ENCODE results near the gene NINL. TPM values are rescaled to one million over a fixed set of nuclear protein-coding genes. Genes with fewer than 3 reads are reported as not detected.

The NINL gene
- total and polyA plus RNA-seq, 10 donors: 3.1 to 16.1 (median 8.1) TPM

DNA sequence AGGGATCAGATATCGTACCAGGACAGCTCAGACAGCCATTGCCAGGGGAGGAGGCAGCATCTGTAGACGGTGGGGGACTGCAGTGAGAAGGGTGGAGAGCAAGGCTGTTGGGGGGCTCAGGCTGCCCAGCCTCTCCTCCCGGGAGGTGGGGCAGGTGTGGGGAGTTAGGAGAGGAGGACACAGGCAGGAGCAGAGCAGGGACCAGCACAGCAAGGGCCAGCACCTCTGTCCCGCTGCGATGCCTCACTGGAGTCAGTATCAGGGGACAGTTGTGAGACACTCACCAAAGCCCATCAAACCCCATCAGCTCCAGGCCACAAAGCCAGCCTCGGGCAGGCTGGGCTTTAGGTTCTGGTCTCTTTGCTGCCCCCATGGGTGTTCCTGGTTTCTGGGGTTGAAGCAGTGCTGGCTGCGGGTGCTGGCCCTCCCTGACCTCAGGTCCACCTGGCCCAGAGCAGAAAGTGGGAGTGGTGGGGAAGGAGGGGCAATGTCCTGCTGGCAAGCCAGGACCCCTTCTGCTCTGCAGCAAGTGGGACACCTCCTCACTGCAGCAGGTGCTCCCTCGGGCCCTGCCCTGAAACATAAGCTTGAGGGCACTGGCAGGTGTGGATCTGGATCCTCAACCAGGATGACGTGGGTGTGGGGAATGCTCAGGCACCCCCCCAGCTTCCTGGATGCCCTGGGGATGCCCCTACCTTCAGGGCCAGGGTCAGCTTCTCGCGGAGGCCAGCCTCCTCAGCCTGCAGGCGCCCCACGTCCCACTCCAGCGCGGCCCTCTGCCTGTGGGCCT, 94.5 kb downstream of the NINL start:
- Histone ChIP-seq H3K36me3 (peaks cover 0 to 24% (median 2%) of the 10 kb centered on the region in 6 donors), H3K27me3 (replicated peaks in 1 of 7) (no peaks in the 10 kb centered on the region), H3K4me1 (peaks cover 0 to 18% (median 10%) of the 10 kb centered on the region in 6 donors), H3K9me3 (no peaks in the 10 kb centered on the region), H3K4me3 (no peak overlapping the region), H3K27ac (no peak overlapping the region)
- 80 to 92% (median 85%) methylated on average over 7 to 15 of the region's 15 CpGs for WGBS, 5 donors
- TF ChIP-seq, protein P1, sequence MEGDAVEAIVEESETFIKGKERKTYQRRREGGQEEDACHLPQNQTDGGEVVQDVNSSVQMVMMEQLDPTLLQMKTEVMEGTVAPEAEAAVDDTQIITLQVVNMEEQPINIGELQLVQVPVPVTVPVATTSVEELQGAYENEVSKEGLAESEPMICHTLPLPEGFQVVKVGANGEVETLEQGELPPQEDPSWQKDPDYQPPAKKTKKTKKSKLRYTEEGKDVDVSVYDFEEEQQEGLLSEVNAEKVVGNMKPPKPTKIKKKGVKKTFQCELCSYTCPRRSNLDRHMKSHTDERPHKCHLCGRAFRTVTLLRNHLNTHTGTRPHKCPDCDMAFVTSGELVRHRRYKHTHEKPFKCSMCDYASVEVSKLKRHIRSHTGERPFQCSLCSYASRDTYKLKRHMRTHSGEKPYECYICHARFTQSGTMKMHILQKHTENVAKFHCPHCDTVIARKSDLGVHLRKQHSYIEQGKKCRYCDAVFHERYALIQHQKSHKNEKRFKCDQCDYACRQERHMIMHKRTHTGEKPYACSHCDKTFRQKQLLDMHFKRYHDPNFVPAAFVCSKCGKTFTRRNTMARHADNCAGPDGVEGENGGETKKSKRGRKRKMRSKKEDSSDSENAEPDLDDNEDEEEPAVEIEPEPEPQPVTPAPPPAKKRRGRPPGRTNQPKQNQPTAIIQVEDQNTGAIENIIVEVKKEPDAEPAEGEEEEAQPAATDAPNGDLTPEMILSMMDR (IDR thresholded peaks at IDR 0.05 in 8 of 11, conservative IDR thresholded peaks at IDR 0.05 in 3 of 11): no peak
- no peak for TF ChIP-seq POLR2A (IDR thresholded peaks at IDR 0.05)
- no peak for TF ChIP-seq POLR2AphosphoS5 (IDR thresholded peaks at IDR 0.05)
- intact Hi-C loops (cut with DNase I; ENCODE audit: low total_unique reads): no loop called here
- DNase-seq: no peak

DNA sequence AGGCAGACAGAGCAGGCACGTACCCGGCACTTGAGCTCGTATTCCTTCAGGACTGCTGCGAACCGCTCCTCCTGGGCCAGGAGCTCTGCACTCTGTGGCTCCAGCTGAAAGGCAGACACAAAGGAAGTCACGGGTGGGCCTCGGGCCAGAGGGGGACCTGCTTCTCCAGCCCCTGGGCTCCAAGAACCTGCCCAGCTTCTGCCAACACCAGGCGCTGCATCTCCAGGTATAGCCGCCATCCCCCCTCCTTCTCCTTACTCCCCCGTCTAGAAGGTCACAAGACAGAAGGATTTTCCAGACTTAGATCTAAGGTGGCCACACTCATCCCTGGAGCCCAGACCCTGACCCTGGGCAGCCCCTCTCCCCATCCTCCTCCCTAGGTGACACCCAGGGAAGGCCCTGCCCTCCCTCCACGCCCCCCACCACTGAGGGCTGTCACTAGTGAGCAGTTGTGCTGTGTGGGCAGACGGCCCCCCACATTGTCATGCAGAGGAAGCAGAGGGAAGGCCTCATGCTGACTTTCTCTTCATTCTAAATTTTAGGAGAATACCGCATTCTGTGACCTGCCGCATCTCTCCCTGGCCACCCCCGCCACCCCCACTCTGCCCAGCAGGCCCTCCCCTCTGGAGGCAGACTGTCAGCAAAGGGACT, 96.0 kb downstream of the NINL start:
- intact Hi-C loops (cut with DNase I; ENCODE audit: low total_unique reads): no loop called here
- Histone ChIP-seq H3K27me3 (replicated peaks in 1 of 7) (no peaks in the 10 kb centered on the region), H3K27ac (no peak overlapping the region), H3K4me1 (peaks cover 2 to 34% (median 22%) of the 10 kb centered on the region in 6 donors), H3K36me3 (peaks cover 0 to 24% (median 2%) of the 10 kb centered on the region in 6 donors), H3K9me3 (no peaks in the 10 kb centered on the region), H3K4me3 (no peak overlapping the region)
- DNase-seq: no peak
- 82 to 97% (median 91%) methylated on average over 8 to 15 of the region's 15 CpGs for WGBS, 5 donors
- TF ChIP-seq POLR2AphosphoS5 (IDR thresholded peaks at IDR 0.05) (no peak), POLR2A (IDR thresholded peaks at IDR 0.05) (no peak)
- TF ChIP-seq, protein P1 (IDR thresholded peaks at IDR 0.05 in 8 of 11, conservative IDR thresholded peaks at IDR 0.05 in 3 of 11): no peak

DNA sequence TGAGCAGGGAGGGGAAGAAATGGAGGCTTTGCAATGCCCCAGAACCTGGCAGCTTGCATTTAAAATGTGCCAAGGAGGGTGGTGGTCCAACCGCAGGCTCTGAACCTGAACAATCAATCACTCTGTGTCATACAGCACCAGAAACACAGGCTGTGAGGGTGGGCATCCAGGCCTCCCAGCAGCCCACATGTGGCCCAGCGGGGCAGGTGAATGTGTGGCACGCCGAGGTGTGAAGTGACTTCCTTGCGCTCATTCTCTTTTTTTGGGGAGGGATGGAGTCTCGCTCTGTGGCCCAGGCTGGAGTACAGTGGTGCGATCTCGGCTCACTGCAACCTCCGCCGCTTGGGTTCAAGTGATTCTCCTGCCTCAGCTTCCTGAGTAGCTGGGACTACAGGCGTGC, 97.4 kb downstream of the NINL start:
- Histone ChIP-seq H3K36me3 (peaks cover 0 to 24% (median 2%) of the 10 kb centered on the region in 6 donors), H3K4me3 (no peak overlapping the region), H3K27ac (peak overlapping the region in 3 of 8 donors; percentile 8 to 41 (median 20)), H3K4me1 (peaks cover 4 to 39% (median 26%) of the 10 kb centered on the region in 6 donors), H3K27me3 (replicated peaks in 1 of 7) (no peaks in the 10 kb centered on the region), H3K9me3 (no peaks in the 10 kb centered on the region)
- no peak for DNase-seq
- intact Hi-C loops (cut with DNase I; ENCODE audit: low total_unique reads): no loop called here
- TF ChIP-seq POLR2AphosphoS5 (IDR thresholded peaks at IDR 0.05) (no peak), POLR2A (IDR thresholded peaks at IDR 0.05) (no peak)
- TF ChIP-seq, protein P1 (IDR thresholded peaks at IDR 0.05 in 8 of 11, conservative IDR thresholded peaks at IDR 0.05 in 3 of 11): no peak
- WGBS, 5 donors: 89 to 94% (median 92%) methylated on average over 9 to 11 of the region's 11 CpGs

DNA sequence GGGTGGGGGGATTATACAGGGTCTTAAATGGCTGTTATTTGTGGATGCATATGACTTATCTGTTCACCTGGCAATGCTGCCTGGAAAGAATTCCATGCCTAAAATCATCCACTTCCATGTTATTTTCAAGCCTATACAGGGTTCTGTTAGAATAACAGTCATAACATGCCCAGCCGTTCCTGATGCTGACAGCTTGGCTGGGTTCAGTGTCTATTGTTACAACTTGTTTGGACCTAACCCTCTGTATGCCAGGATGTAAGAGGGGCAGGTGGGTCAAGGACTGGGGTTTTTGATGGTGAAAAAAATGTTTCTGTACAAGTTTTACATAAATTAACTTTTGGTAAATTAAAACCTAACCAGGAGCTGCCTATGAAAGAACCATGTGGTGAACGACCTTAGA, 98.0 kb downstream of the NINL start:
- Histone ChIP-seq H3K4me3 (no peak overlapping the region), H3K27me3 (replicated peaks in 1 of 7) (no peaks in the 10 kb centered on the region), H3K9me3 (no peaks in the 10 kb centered on the region), H3K36me3 (peaks cover 0 to 24% (median 2%) of the 10 kb centered on the region in 6 donors), H3K27ac (peak overlapping the region in 3 of 8 donors; percentile 8 to 41 (median 20)), H3K4me1 (peaks cover 4 to 39% (median 26%) of the 10 kb centered on the region in 6 donors)
- DNase-seq: no peak
- 51 to 76% (median 70%) methylated on average over 2 of the region's 2 CpGs for WGBS, 5 donors
- intact Hi-C loops (cut with DNase I; ENCODE audit: low total_unique reads): no loop called here
- TF ChIP-seq, protein P1 (IDR thresholded peaks at IDR 0.05 in 8 of 11, conservative IDR thresholded peaks at IDR 0.05 in 3 of 11): no peak
- TF ChIP-seq POLR2A (IDR thresholded peaks at IDR 0.05): no peak
- no peak for TF ChIP-seq POLR2AphosphoS5 (IDR thresholded peaks at IDR 0.05)

Measured in spleen (tissue), 11 donors.